ENCODE measurements around the gene TEX53. TPM values are rescaled to one million over a fixed set of nuclear protein-coding genes. Genes with fewer than 3 reads are reported as not detected.

Gene TEX53
- total RNA-seq, 6 experiments from 2014 or later = not detected

DNA sequence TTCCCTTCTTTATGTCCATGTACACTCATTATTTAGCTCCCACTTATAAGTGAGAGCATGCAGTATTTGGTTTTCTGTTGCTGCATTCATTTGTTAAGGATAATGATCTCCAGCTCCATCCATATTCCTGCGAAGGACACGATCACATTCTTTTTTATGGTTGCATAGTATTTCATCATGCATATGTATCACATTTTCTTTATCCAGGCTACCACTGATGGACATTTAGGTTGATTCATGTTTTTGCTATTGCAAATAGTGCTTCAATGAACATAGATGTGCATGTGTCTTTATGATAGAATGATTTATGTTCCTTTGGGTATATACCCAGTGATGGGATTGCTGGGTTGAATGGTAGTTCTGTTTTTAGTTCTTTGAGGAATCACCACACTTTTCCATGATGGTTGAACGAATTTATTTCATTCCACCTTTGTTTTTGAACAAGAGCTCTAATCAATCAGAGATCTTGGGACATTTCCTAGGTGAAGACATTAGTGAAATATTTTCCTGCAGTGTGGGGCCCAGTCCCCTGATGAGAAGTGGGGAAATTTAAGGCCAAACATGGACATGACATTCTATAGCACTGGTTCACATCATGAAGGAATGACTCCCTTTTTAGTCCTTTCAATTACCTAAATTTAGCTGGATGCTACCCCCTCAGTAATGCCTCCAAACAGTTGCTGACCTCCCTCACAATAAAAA is 31.5 kb upstream of the TEX53 start:
- no peak for TF ChIP-seq POLR2A (IDR thresholded peaks at IDR 0.05)
- TF ChIP-seq, protein P1, sequence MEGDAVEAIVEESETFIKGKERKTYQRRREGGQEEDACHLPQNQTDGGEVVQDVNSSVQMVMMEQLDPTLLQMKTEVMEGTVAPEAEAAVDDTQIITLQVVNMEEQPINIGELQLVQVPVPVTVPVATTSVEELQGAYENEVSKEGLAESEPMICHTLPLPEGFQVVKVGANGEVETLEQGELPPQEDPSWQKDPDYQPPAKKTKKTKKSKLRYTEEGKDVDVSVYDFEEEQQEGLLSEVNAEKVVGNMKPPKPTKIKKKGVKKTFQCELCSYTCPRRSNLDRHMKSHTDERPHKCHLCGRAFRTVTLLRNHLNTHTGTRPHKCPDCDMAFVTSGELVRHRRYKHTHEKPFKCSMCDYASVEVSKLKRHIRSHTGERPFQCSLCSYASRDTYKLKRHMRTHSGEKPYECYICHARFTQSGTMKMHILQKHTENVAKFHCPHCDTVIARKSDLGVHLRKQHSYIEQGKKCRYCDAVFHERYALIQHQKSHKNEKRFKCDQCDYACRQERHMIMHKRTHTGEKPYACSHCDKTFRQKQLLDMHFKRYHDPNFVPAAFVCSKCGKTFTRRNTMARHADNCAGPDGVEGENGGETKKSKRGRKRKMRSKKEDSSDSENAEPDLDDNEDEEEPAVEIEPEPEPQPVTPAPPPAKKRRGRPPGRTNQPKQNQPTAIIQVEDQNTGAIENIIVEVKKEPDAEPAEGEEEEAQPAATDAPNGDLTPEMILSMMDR (IDR thresholded peaks at IDR 0.05) = no peak
- DNase-seq (no peak), ATAC-seq (no peak)
- no peak overlapping the region for H3K4me3 ChIP-seq
- H3K36me3 ChIP-seq = no peaks in the 10 kb centered on the region
- WGBS (ENCODE audit: insufficient coverage, low coverage, low lambda C conversion rate, missing lambda C conversion rate) = 87% methylated on average over 3 of the region's 3 CpGs
- intact Hi-C loops (cut with DNase I) = no loop called here
- H3K4me1 ChIP-seq = no peaks in the 10 kb centered on the region
- H3K9me3 ChIP-seq = no peaks in the 10 kb centered on the region
- H3K27ac ChIP-seq = no peak overlapping the region
- H3K27me3 ChIP-seq = no peaks in the 10 kb centered on the region

DNA sequence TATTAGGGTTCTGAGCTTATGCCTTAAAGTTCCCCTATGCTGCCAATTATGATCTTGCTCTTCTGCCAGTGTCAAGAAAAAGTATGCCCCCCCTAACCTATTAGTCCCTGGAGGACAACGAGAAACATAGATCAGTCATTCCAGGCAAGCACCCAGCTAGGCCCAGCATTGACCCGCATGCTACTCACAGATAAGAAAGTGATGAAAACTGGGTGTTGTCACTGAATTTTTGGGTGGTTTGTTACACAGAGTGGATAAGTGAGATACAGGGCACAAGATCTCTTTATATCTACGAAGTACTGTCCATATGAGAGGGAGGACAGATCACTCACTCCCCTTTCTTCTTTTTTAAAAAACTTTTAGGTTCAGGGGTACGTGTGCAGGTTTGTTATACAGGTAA is 30.8 kb upstream of the TEX53 start:
- no peak for DNase-seq
- Histone ChIP-seq H3K27me3 (no peaks in the 10 kb centered on the region), H3K9me3 (no peaks in the 10 kb centered on the region), H3K4me1 (no peaks in the 10 kb centered on the region), H3K27ac (no peak overlapping the region), H3K36me3 (no peaks in the 10 kb centered on the region), H3K4me3 (no peak overlapping the region)
- ATAC-seq = no peak
- WGBS (ENCODE audit: insufficient coverage, low coverage, low lambda C conversion rate, missing lambda C conversion rate) = 94% methylated on average over 3 of the region's 4 CpGs
- TF ChIP-seq POLR2A (IDR thresholded peaks at IDR 0.05) = no peak
- TF ChIP-seq, protein P1 (IDR thresholded peaks at IDR 0.05) = no peak
- intact Hi-C loops (cut with DNase I) = no loop called here

DNA sequence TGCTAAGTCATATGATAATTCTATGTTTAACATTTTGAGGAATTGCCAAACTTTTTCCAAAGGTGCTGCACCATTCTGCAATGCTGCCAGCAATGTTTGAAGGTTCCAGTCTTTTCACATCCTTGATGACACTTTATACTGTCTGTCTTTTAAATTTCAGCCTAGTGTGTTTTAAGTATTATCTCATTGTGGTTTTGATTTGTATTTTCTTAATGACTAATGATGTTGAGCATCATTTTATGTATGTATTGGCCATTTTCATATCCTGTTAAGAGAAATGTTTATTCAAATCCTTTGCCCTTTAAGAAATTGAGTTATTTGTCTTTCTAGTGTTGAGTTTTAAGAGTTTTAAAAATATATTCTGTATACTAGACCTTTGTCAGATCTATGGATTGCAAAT is 29.4 kb upstream of the TEX53 start:
- no peak for TF ChIP-seq POLR2A (IDR thresholded peaks at IDR 0.05)
- TF ChIP-seq, protein P1 (IDR thresholded peaks at IDR 0.05) = no peak
- no peak for DNase-seq
- intact Hi-C loops (cut with DNase I) = no loop called here

DNA sequence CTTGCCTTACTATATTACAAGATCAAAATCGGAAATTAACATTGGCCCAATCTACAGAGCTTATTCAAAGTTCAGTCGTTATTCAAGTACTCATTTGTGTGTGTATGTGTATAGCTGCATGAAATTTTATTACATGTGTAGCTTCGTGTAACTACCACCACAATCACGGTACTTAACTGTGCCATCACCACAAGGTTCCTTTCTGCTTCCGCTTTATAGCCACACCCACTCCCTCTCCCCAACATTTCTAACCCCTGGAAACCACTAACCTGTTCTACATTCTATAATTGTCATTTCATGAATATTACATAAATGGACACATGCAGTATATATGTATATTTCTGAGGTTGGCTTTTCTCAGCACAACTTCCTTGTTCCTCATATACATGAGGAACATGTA is 28.3 kb upstream of the TEX53 start:
- no peak overlapping the region for H3K27ac ChIP-seq
- no peak for DNase-seq
- TF ChIP-seq POLR2A (IDR thresholded peaks at IDR 0.05) = no peak
- TF ChIP-seq, protein P1 (IDR thresholded peaks at IDR 0.05) = no peak
- H3K9me3 ChIP-seq = no peaks in the 10 kb centered on the region
- H3K4me3 ChIP-seq = no peak overlapping the region
- no peaks in the 10 kb centered on the region for H3K36me3 ChIP-seq
- no peaks in the 10 kb centered on the region for H3K4me1 ChIP-seq
- 70% methylated on average over 5 of the region's 5 CpGs for WGBS (ENCODE audit: insufficient coverage, low coverage, low lambda C conversion rate, missing lambda C conversion rate)
- no peaks in the 10 kb centered on the region for H3K27me3 ChIP-seq
- intact Hi-C loops (cut with DNase I) = no loop called here
- no peak for ATAC-seq

More for the DNA sequence above, 29.4 kb upstream of the TEX53 start:
- no peak for ATAC-seq
- H3K36me3 ChIP-seq = no peaks in the 10 kb centered on the region
- no peak overlapping the region for H3K4me3 ChIP-seq
- no peaks in the 10 kb centered on the region for H3K4me1 ChIP-seq
- no peaks in the 10 kb centered on the region for H3K27me3 ChIP-seq
- no peak overlapping the region for H3K27ac ChIP-seq
- no peaks in the 10 kb centered on the region for H3K9me3 ChIP-seq

DNA sequence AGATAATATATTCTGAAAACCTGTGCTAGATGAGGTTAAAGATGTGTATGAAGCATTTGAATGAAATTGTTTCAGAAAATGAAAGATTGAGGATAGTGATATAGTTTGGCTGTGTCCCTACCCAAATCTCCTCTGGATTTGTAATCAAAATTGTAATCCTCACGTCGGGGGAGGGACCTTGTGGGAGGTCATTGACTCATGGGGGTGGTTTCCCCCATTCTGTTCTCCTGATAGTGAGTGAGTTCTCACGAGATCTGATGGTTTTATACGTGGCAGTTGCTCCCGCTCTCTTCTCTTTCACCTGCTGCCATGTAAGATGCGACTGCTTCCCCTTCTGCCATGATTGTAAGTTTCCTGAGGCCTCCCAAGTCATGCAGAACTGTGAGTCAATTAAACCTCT is 26.4 kb upstream of the TEX53 start:
- H3K4me1 ChIP-seq = no peaks in the 10 kb centered on the region
- 66% methylated on average over 6 of the region's 6 CpGs for WGBS (ENCODE audit: insufficient coverage, low coverage, low lambda C conversion rate, missing lambda C conversion rate)
- intact Hi-C loops (cut with DNase I) = no loop called here
- no peaks in the 10 kb centered on the region for H3K36me3 ChIP-seq
- no peaks in the 10 kb centered on the region for H3K27me3 ChIP-seq
- TF ChIP-seq POLR2A (IDR thresholded peaks at IDR 0.05) = no peak
- TF ChIP-seq, protein P1 (IDR thresholded peaks at IDR 0.05) = no peak
- DNase-seq (no peak), ATAC-seq (no peak)
- no peaks in the 10 kb centered on the region for H3K9me3 ChIP-seq
- H3K27ac ChIP-seq = no peak overlapping the region
- H3K4me3 ChIP-seq = no peak overlapping the region

Measured in right lobe of liver (tissue), 6 donors.